HTR-8/SVneo (cell line): Measurements from ENCODE around the gene MYLK2.
A peak's percentile ranks its signal among the peaks of the same experiment; 100 is the strongest.

Experiments
- DNase-seq: peaks from one replicate; pipeline ENCODE4 v3.0.0; 2011; ENCODE audit warnings: low spot score, mixed read lengths; ENCODE audit not compliant: insufficient read length
- FAIRE-seq: peaks from 2 replicates; lab custom pipeline; 2011; peaks lifted over from hg19 to GRCh38; lab: Jason Lieb, UNC

The MYLK2 gene

GRCh38 chr20:31868853-31869672 is 49.9 kb downstream of the MYLK2 start:
- FAIRE-seq (no peak), DNase-seq (no peak)

- DNase-seq (no peak), FAIRE-seq (no peak)
Measured at GRCh38 chr20:31869673-31869941, 50.5 kb downstream of the MYLK2 start.

- peak; percentile 67 for FAIRE-seq
- peak; percentile 51 for DNase-seq
Measured at GRCh38 chr20:31869942-31870725, 51.0 kb downstream of the MYLK2 start, which contains the start of the genes DUSP15 and TTLL9. Gene DUSP15 (minus strand): TSS chr20:31870527. CDS start chr20:31870337, 190 bp downstream. Gene TTLL9 (plus strand): TSS chr20:31870634. CDS start chr20:31871127, 493 bp downstream.

GRCh38 chr20:31870726-31871617 is 51.8 kb downstream of the MYLK2 start:
- FAIRE-seq (peak; percentile 46), DNase-seq (peak; percentile 31)

- FAIRE-seq (no peak), DNase-seq (no peak)
Measured at GRCh38 chr20:31871618-31871954, 52.4 kb downstream of the MYLK2 start.

- no peak for FAIRE-seq
Measured at GRCh38 chr20:31872406-31872805, 53.2 kb downstream of the MYLK2 start.

GRCh38 chr20:31875671-31876070 is 56.5 kb downstream of the MYLK2 start:
- DNase-seq (no peak), FAIRE-seq (no peak)

More at GRCh38 chr20:31872406-31872805, 53.2 kb downstream of the MYLK2 start:
- DNase-seq = no peak

GRCh38 chr20:31877684-31878083 is 58.5 kb downstream of the MYLK2 start:
- DNase-seq (no peak), FAIRE-seq (no peak)

- FAIRE-seq (peak; percentile 86), DNase-seq (peak; percentile 97)
Measured at GRCh38 chr20:31879143-31879987, 60.2 kb downstream of the MYLK2 start.

- no peak for DNase-seq
- FAIRE-seq = peak; percentile 16
Measured at GRCh38 chr20:31881945-31882344, 62.8 kb downstream of the MYLK2 start.

- DNase-seq (no peak), FAIRE-seq (no peak)
Measured at GRCh38 chr20:31883829-31884228, 64.7 kb downstream of the MYLK2 start.
